Measurements from ENCODE around the gene PLLP.

The PLLP gene

GRCh38 chr16:57284209-57284951 lies at the start of gene PLLP:
PLLP (minus strand) TSS chr16:57284672; CDS start chr16:57284540, 132 bp downstream.
- DNase-seq (ENCODE audit: extremely low read depth in 1 of 2, low read depth in 1 of 2) = no peak

GRCh38 chr16:57333402-57333801 lies 48.9 kb upstream of the PLLP start:
- DNase-seq (ENCODE audit: extremely low read depth in 1 of 2, low read depth in 1 of 2) = no peak

- DNase-seq (ENCODE audit: extremely low read depth in 1 of 2, low read depth in 1 of 2) = no peak
Observed at GRCh38 chr16:57331355-57331754, 46.9 kb upstream of the PLLP start.

- DNase-seq (ENCODE audit: extremely low read depth in 1 of 2, low read depth in 1 of 2) = no peak
Observed at GRCh38 chr16:57329718-57330327, 45.4 kb upstream of the PLLP start.

- DNase-seq (ENCODE audit: extremely low read depth in 1 of 2, low read depth in 1 of 2) = no peak
Observed at GRCh38 chr16:57325458-57325857, 41.0 kb upstream of the PLLP start.

GRCh38 chr16:57324749-57325148 lies 40.3 kb upstream of the PLLP start:
- no peak for DNase-seq (ENCODE audit: extremely low read depth in 1 of 2, low read depth in 1 of 2)

- no peak for DNase-seq (ENCODE audit: extremely low read depth in 1 of 2, low read depth in 1 of 2)
Observed at GRCh38 chr16:57319646-57320045, 35.2 kb upstream of the PLLP start.

- no peak for DNase-seq (ENCODE audit: extremely low read depth in 1 of 2, low read depth in 1 of 2)
Observed at GRCh38 chr16:57318240-57318970, 33.9 kb upstream of the PLLP start.

- no peak for DNase-seq (ENCODE audit: extremely low read depth in 1 of 2, low read depth in 1 of 2)
Observed at GRCh38 chr16:57316390-57317017, 32.0 kb upstream of the PLLP start.

GRCh38 chr16:57315416-57315815 lies 30.9 kb upstream of the PLLP start:
- no peak for DNase-seq (ENCODE audit: extremely low read depth in 1 of 2, low read depth in 1 of 2)

- DNase-seq (ENCODE audit: extremely low read depth in 1 of 2, low read depth in 1 of 2) = no peak
Observed at GRCh38 chr16:57314161-57314785, 29.8 kb upstream of the PLLP start.

GRCh38 chr16:57313509-57313908 lies 29.0 kb upstream of the PLLP start:
- no peak for DNase-seq (ENCODE audit: extremely low read depth in 1 of 2, low read depth in 1 of 2)

- DNase-seq (ENCODE audit: extremely low read depth in 1 of 2, low read depth in 1 of 2) = no peak
Observed at GRCh38 chr16:57310801-57311200, 26.3 kb upstream of the PLLP start.

GRCh38 chr16:57308041-57308440 lies 23.6 kb upstream of the PLLP start:
- DNase-seq (ENCODE audit: extremely low read depth in 1 of 2, low read depth in 1 of 2) = no peak

- no peak for DNase-seq (ENCODE audit: extremely low read depth in 1 of 2, low read depth in 1 of 2)
Observed at GRCh38 chr16:57307365-57307764, 22.9 kb upstream of the PLLP start.

GRCh38 chr16:57306676-57307341 lies 22.3 kb upstream of the PLLP start:
- DNase-seq (ENCODE audit: extremely low read depth in 1 of 2, low read depth in 1 of 2) = no peak

- DNase-seq (ENCODE audit: extremely low read depth in 1 of 2, low read depth in 1 of 2) = no peak
Observed at GRCh38 chr16:57305159-57305811, 20.8 kb upstream of the PLLP start.

GRCh38 chr16:57304169-57305061 lies 19.9 kb upstream of the PLLP start:
- DNase-seq (ENCODE audit: extremely low read depth in 1 of 2, low read depth in 1 of 2) = no peak

GRCh38 chr16:57303910-57304168 lies 19.4 kb upstream of the PLLP start:
- DNase-seq (ENCODE audit: extremely low read depth in 1 of 2, low read depth in 1 of 2) = no peak
